Right lobe of liver (tissue), 6 donors: ENCODE measurements around the gene CDC42BPG. TPM values are rescaled to one million over a fixed set of nuclear protein-coding genes. Genes with fewer than 3 reads are reported as not detected.

ENCODE experiments used
- ATAC-seq, 4 donors: fragments of 200-7000 bp; cut with Tn5 transposase; one replicate each; pipeline ENCODE4 v1.9.1; 2020; ENCODE audit warnings: mild to moderate bottlenecking in 4 of 4, moderate library complexity in 4 of 4
- DNase-seq, 3 donors: peaks; one replicate each; pipeline ENCODE4 v3.0.0-alpha.2; 2020
- H3K27ac ChIP-seq, 3 donors: fragments of 200-600 bp; one replicate each; pipeline ENCODE4 v1.8.0; 2022
- H3K27me3 ChIP-seq, 2 donors: fragments of 200-600 bp; one replicate each; pipeline ENCODE4 v1.8.0; 2022
- H3K36me3 ChIP-seq, 4 donors: fragments of 200-600 bp; sonication (generic) in 1 of 4; one replicate each; pipeline versions ENCODE4 v1.5.1 to v1.8.0; 2017 to 2022; ENCODE audit warnings: control low read depth in 1 of 4
- H3K4me1 ChIP-seq, 4 donors: fragments of 200-600 bp; sonication (generic) in 1 of 4; one replicate each; pipeline versions ENCODE4 v1.5.1 to v1.8.0; 2017 to 2022; ENCODE audit warnings: control low read depth in 1 of 4
- H3K4me3 ChIP-seq, 3 donors: fragments of 200-600 bp; one replicate each; pipeline ENCODE4 v1.8.0; 2022
- H3K9me3 ChIP-seq, 4 donors: fragments of 200-600 bp; sonication (generic) in 1 of 4; one replicate each; pipeline versions ENCODE4 v1.5.1 to v1.8.0; 2017 to 2022; ENCODE audit warnings: control low read depth in 1 of 4
- POLR2A ChIP-seq: fragments of 450-650 bp; IDR thresholded peaks from one replicate; pipeline ENCODE4 v1.6.1; 2017; ENCODE audit warnings: antibody characterized with exemption, mild to moderate bottlenecking
- WGBS: methylation state at CpG from one replicate; pipeline ENCODE4 v1.1.6; 2018; ENCODE audit warnings: low coverage, low lambda C conversion rate; ENCODE audit not compliant: insufficient coverage; ENCODE audit errors: missing lambda C conversion rate; 5-methylcytosine and 5-hydroxymethylcytosine counted together
- intact Hi-C, 2 donors: fragments of 100-400 bp; cut with DNase I; formaldehyde crosslinking; loops; one replicate each; pipeline versions ENCODE4 v1.11.2 to v1.14.1; 2022
- total RNA-seq, 6 experiments: library from RNA; depleted of rRNA in 2 of 6; stranded (reverse); fragments of >200 nt in 2 of 6; fragmentation: NEBNext Ultra II Directional in 3 of 6; extraction: Animal tissue kit (Norgen Biotek cat#: 25700) in 3 of 6; gene quantifications; one replicate each; pipeline versions ENCODE4 v1.1.0 to v1.2.4, GENCODE V29; 2016 to 2023
- TF ChIP-seq, protein P1 (sequence below), 4 donors: fragments of 200-600 bp in 3 of 4; fragments of 450-650 bp in 1 of 4; IDR thresholded peaks; one replicate each; pipeline versions ENCODE4 v1.5.1 to v1.8.0; 2016 to 2022; ENCODE audit warnings: antibody characterized with exemption in 4 of 4, mild to moderate bottlenecking in 2 of 4
- donor health status: DM: no; HTN: yes; CAD: no.
- donor health status: DM: no; HTN: no; CAD: no.
- donor health status: DM: no; HTN: no; CAD: no.
- donor health status: DM: no; HTN: yes; CAD: no.
- donor health status: DM: no; HTN: yes; CAD: no.

Gene CDC42BPG
- total RNA-seq, 6 experiments from 2014 or later = 0.63 to 1.1 (median 0.99) TPM

DNA sequence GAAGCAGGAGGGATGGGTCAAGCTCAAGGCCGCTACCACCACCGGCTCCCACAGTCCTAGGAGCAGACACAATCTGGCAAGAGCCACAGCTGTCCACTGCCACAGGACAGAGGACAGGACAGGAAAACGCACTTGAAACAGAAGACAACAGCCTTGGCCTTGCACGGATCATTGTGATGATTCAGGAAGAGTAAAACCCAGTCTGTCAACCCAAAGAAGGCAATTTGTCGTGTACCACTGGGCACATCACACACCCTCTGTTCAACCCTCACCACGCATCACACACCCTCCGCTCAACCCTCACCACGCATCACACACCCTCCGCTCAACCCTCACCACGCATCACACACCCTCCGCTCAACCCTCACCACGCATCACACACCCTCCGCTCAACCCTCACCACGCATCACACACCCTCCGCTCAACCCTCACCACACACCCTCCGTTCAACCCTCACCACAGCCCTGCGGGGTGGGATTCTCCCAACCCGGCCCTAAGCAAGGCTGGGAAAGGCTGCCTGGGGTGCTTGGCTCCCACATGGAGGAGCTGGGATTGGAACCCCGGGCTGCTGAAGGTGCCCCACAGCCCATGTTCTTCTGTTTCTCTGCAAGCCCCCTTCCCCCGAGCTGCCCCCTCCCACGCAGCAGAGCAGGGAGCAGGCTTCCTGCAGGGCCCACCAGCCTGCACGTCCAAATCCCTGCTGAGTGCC, 11.3 kb upstream of the CDC42BPG start:
- H3K36me3 ChIP-seq = peaks cover 0 to 16% (median 0%) of the 10 kb centered on the region in 4 donors
- no peak overlapping the region for H3K4me3 ChIP-seq
- no peak overlapping the region for H3K27ac ChIP-seq
- no peaks in the 10 kb centered on the region for H3K9me3 ChIP-seq
- intact Hi-C loops = no loop called here
- ATAC-seq (no peak), DNase-seq (no peak)
- H3K4me1 ChIP-seq = peaks cover 2 to 16% (median 5%) of the 10 kb centered on the region in 4 donors
- H3K27me3 ChIP-seq = no peaks in the 10 kb centered on the region
- no peak for TF ChIP-seq POLR2A
- TF ChIP-seq, protein P1, sequence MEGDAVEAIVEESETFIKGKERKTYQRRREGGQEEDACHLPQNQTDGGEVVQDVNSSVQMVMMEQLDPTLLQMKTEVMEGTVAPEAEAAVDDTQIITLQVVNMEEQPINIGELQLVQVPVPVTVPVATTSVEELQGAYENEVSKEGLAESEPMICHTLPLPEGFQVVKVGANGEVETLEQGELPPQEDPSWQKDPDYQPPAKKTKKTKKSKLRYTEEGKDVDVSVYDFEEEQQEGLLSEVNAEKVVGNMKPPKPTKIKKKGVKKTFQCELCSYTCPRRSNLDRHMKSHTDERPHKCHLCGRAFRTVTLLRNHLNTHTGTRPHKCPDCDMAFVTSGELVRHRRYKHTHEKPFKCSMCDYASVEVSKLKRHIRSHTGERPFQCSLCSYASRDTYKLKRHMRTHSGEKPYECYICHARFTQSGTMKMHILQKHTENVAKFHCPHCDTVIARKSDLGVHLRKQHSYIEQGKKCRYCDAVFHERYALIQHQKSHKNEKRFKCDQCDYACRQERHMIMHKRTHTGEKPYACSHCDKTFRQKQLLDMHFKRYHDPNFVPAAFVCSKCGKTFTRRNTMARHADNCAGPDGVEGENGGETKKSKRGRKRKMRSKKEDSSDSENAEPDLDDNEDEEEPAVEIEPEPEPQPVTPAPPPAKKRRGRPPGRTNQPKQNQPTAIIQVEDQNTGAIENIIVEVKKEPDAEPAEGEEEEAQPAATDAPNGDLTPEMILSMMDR (IDR thresholded peaks at IDR 0.05) = no peak
- 89% methylated on average over 8 of the region's 22 CpGs for WGBS

DNA sequence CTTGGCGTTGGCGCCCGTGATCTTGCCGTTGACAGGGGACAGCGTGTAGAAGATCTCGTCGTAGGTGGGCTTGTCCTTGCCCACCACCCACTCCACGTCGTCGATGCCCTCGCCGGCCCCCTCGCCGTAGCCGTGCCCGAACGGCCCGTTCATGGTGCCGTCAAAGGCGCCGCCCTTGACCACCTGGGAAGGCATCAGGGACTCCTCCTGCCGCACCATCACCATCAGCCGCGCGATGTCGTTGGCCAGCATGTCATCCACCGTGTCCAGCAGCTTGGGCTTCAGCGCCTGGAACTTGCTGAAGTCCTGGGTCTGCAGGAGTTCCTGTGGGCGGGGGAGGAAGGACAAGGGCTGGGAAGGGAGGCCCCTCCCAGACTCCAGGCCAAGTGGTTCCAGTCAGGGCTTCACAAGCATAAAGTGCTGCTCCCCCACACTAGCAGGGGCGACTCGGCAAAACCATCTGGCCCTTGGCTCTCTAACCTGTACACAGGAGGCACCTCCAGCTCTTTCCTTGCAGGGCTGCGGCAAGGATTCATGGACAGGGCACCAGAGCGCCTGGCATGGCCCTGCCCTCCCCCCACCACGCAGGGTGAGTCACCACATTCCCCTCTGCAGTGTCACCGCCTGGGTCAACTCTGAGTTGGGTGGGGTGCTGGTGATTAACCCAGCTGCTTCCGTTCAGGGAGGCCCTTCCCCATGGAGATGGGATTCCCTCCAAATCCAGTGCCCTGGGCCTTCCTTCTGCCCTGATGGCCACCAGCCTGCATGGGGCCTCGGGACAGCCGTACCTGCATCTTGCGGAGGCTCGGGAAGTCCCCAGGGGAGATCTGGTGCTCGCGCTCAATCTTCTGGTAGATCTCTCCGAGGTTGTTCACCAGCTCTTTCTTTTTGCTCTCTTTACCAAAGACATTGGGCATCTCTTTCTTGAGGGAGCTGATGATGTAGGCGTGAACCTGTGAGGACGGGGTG, 10.4 kb upstream of the CDC42BPG start:
- H3K4me1 ChIP-seq = peaks cover 2 to 16% (median 6%) of the 10 kb centered on the region in 4 donors

DNA sequence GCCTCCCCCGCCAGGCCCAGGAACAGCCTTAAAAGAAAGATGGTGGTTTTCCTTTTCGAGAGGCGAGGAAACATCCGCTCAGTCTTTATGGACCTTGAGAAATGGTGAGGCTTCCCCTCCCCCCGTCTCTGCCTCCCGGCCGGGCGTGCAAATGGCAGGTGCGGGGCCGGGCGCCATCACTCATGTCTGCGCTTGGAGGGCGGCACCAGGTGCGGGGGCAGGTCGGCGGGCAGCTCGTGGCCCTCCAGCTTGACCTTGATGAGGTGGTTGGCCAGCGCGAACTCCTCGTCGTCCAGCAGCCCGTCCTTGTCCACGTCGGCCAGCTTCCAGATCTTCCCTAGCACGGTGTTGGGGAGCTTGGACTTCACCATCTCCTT, 9.7 kb upstream of the CDC42BPG start:
- intact Hi-C loops = loop anchor here in 1 of 2 donors (5.0 kb wide), 1 partner anchor 43 kb away; no protein-coding TSS in a partner anchor
- no peak for ATAC-seq

More for the DNA sequence above, 10.4 kb upstream of the CDC42BPG start:
- intact Hi-C loops = loop anchor here in 1 of 2 donors (5.0 kb wide), 1 partner anchor 42 kb away; no protein-coding TSS in a partner anchor
- Histone ChIP-seq H3K4me3 (no peak overlapping the region), H3K9me3 (no peaks in the 10 kb centered on the region), H3K27me3 (no peaks in the 10 kb centered on the region), H3K36me3 (peaks cover 0 to 16% (median 0%) of the 10 kb centered on the region in 4 donors), H3K27ac (peak overlapping the region in 1 of 3 donors; percentile 31)
- DNase-seq (peak in 1 of 3 donors; percentile 80), ATAC-seq (peak; percentile 34 to 77 (median 52))
- 79% methylated on average over 32 of the region's 45 CpGs for WGBS
- TF ChIP-seq, protein P1 (IDR thresholded peaks at IDR 0.05) = no peak
- no peak for TF ChIP-seq POLR2A

DNA sequence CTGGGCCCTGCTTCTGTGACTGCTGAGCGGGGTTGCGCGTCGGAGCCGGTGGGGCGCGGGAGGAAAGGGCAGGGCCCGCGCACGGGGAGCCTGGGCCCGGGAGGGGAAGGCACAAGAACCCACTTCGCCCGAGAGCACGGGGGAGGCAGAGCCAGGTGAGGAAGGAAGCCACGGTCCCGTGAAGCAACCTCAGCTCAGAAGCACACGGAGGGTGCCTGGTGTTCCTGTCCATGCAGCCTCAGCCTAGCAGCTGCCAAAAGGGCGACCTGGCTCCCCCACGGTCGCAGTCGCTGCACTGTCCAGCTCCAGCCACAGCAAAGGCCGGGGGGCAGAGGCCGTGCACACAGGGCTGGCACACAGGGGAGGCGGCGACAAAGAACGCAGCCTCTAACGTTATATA, 9.3 kb upstream of the CDC42BPG start:
- ATAC-seq = no peak

More for the DNA sequence above, 9.7 kb upstream of the CDC42BPG start:
- Histone ChIP-seq H3K27me3 (no peaks in the 10 kb centered on the region), H3K9me3 (no peaks in the 10 kb centered on the region), H3K36me3 (peaks cover 0 to 16% (median 0%) of the 10 kb centered on the region in 4 donors), H3K27ac (no peak overlapping the region), H3K4me3 (no peak overlapping the region), H3K4me1 (peaks cover 2 to 23% (median 9%) of the 10 kb centered on the region in 4 donors)
- DNase-seq = no peak
- TF ChIP-seq, protein P1 (IDR thresholded peaks at IDR 0.05) = no peak
- no peak for TF ChIP-seq POLR2A
- WGBS = 80% methylated on average over 6 of the region's 25 CpGs

More for the DNA sequence above, 9.3 kb upstream of the CDC42BPG start:
- WGBS = 69% methylated on average over 9 of the region's 27 CpGs
- Histone ChIP-seq H3K4me3 (no peak overlapping the region), H3K27ac (no peak overlapping the region), H3K4me1 (peaks cover 2 to 27% (median 11%) of the 10 kb centered on the region in 4 donors), H3K36me3 (peaks cover 0 to 16% (median 0%) of the 10 kb centered on the region in 4 donors), H3K27me3 (no peaks in the 10 kb centered on the region), H3K9me3 (no peaks in the 10 kb centered on the region)
- intact Hi-C loops = loop anchor here in 1 of 2 donors (5.0 kb wide), 1 partner anchor 44 kb away; no protein-coding TSS in a partner anchor
- TF ChIP-seq POLR2A = no peak
- TF ChIP-seq, protein P1 (IDR thresholded peaks at IDR 0.05) = no peak
- no peak for DNase-seq
